Stimulated activated CD8-positive, alpha-beta memory T cell treated with anti-CD3 and anti-CD28 coated beads, Interleukin-7, amount 100 ng/mL, for 24 hours (primary cell): ENCODE results near the gene CACNA2D3.

ENCODE experiments used
- DNase-seq: peaks from one replicate; pipeline ENCODE4 v3.0.0-alpha.2; 2020; ENCODE audit warnings: low read depth

The CACNA2D3 gene

GRCh38 chr3:54918516-54918915 is 796.2 kb downstream of the CACNA2D3 start:
- no peak for DNase-seq

- DNase-seq, result no peak
Observed at GRCh38 chr3:54928046-54928770, 805.9 kb downstream of the CACNA2D3 start, which contains the start of gene LRTM1. LRTM1 (minus strand) TSS chr3:54928059; CDS start chr3:54927911, 148 bp downstream.

- DNase-seq, result no peak
Observed at GRCh38 chr3:54931182-54931581, 808.8 kb downstream of the CACNA2D3 start.

- no peak for DNase-seq
Observed at GRCh38 chr3:54932606-54933005, 810.3 kb downstream of the CACNA2D3 start.

GRCh38 chr3:54935869-54936268 is 813.5 kb downstream of the CACNA2D3 start:
- DNase-seq, result no peak

DNA sequence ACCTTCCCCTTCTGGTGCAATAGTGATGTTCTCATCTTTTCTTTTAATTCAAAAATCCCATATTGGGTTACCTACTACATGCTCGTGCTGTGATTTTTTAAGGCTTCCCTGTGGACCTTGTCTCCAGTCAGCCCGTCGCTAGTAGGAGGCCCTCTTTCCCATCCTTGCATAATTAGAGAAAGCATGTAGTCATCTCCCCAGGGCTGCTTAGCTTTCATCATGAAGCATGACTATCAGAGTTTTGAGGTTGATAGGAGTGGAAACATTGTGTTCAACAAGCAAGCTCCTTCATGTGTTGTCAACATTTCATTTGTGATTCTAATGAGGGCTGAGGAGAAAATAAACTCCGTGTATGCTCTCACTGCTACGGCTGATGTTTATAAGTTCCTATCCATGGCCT is 814.2 kb downstream of the CACNA2D3 start:
- no peak for DNase-seq

GRCh38 chr3:54939557-54940300 is 817.4 kb downstream of the CACNA2D3 start:
- DNase-seq, result no peak

DNA sequence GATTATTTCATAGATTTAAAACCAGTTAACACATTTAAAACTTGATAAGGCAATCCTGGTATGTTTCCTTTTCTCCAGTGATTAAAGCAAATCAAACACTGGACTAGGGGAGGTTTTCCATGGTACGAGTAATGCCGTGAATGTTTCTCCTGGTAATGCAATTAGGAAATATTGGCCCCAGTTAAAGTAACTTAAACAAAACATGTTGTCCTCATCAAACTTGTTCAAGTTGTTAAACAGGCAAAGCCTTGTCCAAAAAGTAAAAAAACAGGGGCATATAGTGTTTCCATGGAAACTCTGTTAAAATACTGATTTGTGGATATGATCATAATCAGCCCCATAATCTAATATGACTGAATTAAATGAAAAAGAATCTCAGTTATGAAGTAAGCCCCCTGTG is 818.6 kb downstream of the CACNA2D3 start:
- DNase-seq, result no peak

DNA sequence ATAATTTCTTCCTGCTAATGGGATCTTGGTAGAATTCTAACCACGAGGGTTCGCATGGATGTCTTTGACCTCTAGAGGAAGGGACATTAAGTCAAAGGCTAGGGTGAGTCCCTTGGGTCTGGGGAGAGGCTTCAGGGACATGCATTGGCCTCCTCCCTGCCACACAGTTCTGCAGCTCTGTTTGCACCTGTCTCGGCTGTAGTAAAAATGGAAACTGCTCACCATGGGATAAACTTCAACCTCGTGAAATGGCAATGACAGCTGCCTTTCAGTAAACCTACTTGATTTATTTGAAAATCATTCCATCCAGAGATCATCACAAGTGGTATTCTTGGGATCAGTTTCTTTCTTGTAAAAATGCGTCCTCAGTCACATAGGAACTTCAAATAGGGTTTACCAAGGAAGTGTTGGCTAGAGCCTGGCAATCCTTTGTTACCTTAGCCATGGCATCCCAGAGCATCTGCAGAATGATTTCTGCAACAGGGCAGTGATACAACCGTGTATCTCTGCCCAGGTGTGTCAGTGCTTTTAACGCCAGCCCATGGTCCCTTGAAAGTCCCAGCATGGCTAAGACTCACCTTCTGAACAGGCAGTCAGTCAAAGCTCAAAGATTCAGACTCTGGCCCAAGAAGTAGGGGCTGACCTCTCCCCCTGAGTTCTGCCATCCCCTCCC is 819.5 kb downstream of the CACNA2D3 start:
- DNase-seq, result no peak

GRCh38 chr3:54949491-54950044 is 827.2 kb downstream of the CACNA2D3 start:
- DNase-seq, result no peak

DNA sequence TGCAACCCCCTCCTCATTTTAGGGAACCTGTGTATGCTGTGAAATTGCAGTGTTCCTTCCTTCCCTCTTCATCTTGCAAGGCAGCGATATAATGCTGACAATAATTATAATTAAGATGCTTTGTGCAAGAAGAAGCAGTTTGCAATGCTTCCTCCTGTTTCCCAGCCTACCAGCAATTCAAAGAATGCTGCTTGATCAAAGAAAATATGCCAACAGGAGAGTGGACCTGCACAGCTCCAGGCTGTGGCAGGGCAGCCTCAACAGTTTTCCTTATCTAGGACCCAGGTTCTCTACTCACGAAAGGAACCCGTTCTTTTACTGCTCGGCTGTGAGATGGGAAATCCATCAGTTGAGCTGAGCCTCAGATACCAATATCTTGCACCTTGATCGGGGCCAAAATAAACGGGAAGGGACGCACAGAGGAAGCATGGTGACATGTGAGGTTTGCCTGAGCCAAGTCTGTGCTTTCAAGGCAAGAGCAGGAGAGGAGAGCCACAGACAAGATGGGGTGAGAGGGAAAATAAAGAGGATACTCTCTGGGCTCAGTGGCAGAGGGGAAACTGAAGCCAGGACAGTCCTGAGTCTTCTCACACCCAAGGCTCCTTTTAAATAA is 828.1 kb downstream of the CACNA2D3 start:
- no peak for DNase-seq

DNA sequence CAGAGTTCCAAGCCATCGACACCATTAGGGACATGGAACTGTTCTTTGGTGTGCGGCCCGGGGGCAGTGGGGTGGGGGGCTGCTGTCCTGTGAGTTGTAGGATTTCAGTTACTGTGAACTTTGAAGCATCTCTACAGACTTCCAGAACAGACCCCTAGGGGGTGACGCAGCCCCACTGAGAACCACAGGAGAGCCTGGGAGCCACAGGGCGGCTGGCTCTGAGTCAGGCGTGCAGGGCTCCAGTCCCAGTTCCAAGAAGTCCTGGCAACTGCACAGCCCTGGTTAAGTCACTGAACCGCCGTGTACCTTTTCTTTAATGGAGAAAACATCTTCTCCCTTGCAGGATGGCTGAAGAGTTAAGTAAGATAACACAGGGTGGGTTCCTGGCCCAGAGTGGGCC is 829.1 kb downstream of the CACNA2D3 start:
- no peak for DNase-seq

DNA sequence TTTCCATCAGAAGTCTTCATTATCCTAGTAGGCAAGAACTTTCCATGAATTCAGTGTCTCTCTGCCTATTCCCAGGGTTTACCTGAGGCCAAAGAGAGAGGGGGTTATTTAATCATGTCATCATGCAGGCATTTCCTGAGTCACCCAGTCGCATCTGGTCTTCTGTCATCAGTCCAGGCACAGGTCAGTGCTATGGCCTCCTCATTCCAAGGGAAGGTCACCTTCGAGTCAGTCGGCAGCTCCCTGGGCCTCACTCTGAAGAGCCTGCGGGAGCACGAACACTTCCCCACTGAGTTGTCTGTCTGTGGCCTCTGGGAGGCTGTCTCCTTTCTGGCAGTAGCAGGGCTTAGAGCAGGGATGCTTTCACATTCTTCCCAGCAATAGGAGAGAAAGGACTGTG is 831.7 kb downstream of the CACNA2D3 start:
- no peak for DNase-seq

DNA sequence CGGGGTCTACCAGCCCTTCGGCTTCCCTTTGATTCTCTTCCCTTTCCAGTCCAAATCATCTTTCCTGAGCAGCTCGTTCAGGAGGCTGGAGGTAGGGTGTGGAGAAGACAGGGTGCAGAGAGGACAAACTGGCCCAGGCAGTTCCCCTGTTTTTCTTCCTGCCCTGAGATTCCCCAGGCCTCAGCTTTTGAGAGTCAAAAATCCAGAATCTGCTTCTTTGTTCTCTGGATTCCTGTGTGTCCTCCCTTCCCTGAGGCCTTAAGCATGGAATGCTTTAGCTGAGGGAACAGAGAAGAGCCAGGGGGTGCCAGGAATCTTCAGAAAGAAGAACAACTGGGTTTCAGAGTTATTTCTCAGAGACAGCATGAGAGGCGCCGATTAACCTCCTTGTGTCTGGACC is 832.2 kb downstream of the CACNA2D3 start:
- no peak for DNase-seq

GRCh38 chr3:54955496-54955895 is 833.1 kb downstream of the CACNA2D3 start:
- no peak for DNase-seq

GRCh38 chr3:54955941-54956340 is 833.6 kb downstream of the CACNA2D3 start:
- DNase-seq, result no peak

DNA sequence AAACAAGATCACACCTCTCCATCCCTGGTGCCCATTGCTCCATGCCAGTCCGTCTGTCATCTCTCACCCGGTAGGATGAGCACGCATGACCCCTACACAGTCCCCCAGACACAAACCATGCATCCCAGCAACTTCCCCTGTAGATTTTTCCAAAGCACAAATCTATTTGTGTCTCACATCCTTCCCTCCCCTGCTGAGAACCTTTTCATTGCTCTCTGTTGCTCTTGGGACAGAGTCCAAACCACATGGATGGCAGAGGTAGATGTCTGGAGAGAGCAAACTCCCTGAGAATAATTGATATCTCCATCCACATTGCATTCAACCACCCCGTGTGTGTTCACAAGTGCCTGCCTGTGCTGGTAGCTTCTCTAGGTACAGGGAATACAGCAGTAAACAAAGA is 835.4 kb downstream of the CACNA2D3 start:
- no peak for DNase-seq

DNA sequence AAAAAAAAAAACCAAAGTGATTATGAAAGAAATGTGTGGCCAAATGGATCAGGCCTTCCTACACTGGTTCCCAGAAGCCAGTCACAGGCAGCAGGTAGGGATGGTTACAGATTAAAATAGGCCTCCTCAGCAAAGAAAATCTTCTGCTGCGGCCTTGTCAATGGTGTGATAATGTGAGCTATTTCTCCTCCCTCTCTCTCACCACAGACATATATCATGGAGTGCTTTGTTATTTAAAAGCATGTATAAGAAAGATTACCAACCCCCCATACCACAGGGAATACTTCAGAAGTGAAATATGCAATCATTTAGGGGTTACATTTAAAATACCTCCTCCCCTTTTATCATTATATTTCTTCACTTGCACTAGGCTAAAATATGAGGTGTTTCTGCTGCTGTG is 837.7 kb downstream of the CACNA2D3 start:
- no peak for DNase-seq

DNA sequence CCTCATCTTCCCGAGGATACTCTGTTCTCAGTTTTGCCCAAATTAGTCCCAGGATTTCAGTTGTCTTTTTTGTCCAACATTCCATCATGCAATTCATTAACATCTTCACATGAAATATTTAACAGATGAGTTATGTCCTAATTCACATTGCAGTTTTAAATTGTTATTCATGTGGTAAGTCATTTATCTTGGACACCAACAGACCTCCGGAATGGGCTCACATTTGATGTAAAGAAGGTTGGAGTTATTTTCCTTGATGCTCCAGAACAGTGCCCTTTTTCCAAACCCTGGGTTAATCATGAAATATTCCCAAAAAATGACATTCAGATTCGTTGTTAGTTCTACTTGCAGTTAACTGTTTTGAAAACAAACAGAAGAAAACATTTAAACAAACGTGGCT is 838.3 kb downstream of the CACNA2D3 start:
- no peak for DNase-seq

GRCh38 chr3:54962200-54962599 is 839.8 kb downstream of the CACNA2D3 start:
- no peak for DNase-seq

DNA sequence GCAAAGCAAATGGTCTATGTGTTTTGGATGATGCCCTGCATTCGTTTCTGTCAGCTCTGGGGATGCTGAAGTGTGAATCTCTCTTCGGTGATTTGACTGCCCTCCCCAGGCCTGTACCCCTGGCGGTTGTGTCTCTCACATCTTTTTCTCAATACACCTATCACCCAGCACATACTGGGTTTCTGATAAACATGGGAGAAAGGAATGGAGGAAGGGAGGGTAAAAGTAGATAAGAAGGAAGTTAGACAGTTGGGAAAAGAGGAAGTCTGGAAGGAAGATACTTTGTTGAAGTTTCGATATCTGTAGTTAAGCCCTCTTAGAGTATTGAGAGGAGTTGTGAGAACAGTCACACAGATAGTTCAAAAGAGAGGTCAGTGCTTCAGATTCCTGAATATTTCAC is 841.3 kb downstream of the CACNA2D3 start:
- DNase-seq, result no peak

GRCh38 chr3:54964081-54964480 is 841.7 kb downstream of the CACNA2D3 start:
- no peak for DNase-seq
